Suprapubic skin (tissue), 4 donors: Measurements from ENCODE around the gene SYT1.

ENCODE experiments used
- CTCF ChIP-seq, 2 donors: fragments of 200-600 bp in 1 of 2; fragments of 450-650 bp in 1 of 2; sonication (generic) in 1 of 2; IDR thresholded peaks; one replicate each; pipeline ENCODE4 v1.5.1; 2016 to 2019; ENCODE audit warnings: antibody characterized with exemption in 2 of 2, mild to moderate bottlenecking in 1 of 2, moderate library complexity in 1 of 2
- EP300 ChIP-seq: sonication (generic); formaldehyde crosslinking; IDR thresholded peaks from one replicate; pipeline ENCODE4 v1.6.1; 2017; ENCODE audit warnings: antibody characterized with exemption
- POLR2A ChIP-seq, 2 donors: fragments of 450-650 bp; IDR thresholded peaks; one replicate each; pipeline ENCODE4 v1.6.1; 2017; ENCODE audit warnings: antibody characterized with exemption in 2 of 2, mild to moderate bottlenecking in 2 of 2, moderate library complexity in 2 of 2
- POLR2AphosphoS5 ChIP-seq, 3 donors: sonication (generic); formaldehyde crosslinking; IDR thresholded peaks; one replicate each; pipeline ENCODE4 v1.6.1; 2017; ENCODE audit warnings: antibody characterized with exemption in 3 of 3

- no peak for TF ChIP-seq CTCF (IDR thresholded peaks at IDR 0.05)
- no peak for TF ChIP-seq POLR2A (IDR thresholded peaks at IDR 0.05)
- TF ChIP-seq POLR2AphosphoS5 (IDR thresholded peaks at IDR 0.05): no peak
- no peak for TF ChIP-seq EP300
Measured at GRCh38 chr12:79414252-79414651, 549.7 kb downstream of the SYT1 start.
